ENCODE results near the gene KHK. TPM values are rescaled to one million over a fixed set of nuclear protein-coding genes. Genes with fewer than 3 reads are reported as not detected.

KHK gene
- total and polyA plus RNA-seq, 9 of the 15 experiments (the other 6 are each of a cell fraction or from before 2014, with no cell fraction given) = 1.5 to 10.7 (median 5.2) TPM

DNA sequence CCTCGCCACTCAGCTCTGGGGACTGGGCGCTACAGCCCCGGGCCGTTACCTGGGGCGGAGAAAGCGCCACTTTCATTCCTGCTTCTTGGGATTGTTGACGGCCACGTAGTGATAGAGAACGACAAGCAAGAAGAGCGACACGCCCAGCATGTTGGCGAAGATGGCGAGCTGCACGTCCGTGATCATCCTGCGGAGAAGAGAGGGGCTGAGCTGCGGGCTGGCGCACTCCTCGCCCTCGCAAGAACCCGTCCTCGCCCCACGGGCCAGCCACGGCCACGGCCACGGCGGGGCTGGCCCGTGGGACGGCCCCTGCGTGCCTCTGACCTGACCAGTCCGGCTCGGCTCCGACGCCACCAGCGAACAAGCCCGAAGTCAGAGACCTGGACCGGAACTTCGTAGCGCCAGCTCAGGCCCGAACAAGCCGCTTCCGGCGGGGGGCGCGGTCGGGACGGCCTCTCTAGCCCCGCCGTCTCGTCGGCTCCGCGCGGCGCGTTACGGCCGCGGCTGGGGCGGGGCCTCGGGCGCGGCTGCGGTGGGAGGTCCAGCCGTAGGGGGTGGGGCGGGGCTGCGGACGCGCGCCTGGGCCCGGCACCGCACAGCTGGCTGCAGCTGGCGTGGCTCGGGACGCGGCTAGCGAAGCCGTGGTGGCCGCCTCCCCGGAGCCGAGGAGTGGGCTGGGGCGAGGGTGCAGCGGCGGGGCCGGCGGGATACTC, 15.1 kb upstream of the KHK start, which contains the start of gene OST4 (continued):
- TF ChIP-seq ELF2 (CRISPR knock-in tag; IDR thresholded peaks at IDR 0.05) = peak; percentile 49; the same call in 1 of the 2 replicates
- TF ChIP-seq HDAC3 (IDR thresholded peaks at IDR 0.05; ENCODE audit: borderline replicate concordance, partially characterized antibody) = no peak
- no peak; the same call in 1 of the 2 replicates for TF ChIP-seq ZNF197 (CRISPR knock-in tag; IDR thresholded peaks at IDR 0.05; ENCODE audit: low read depth)
- TF ChIP-seq, protein P1, sequence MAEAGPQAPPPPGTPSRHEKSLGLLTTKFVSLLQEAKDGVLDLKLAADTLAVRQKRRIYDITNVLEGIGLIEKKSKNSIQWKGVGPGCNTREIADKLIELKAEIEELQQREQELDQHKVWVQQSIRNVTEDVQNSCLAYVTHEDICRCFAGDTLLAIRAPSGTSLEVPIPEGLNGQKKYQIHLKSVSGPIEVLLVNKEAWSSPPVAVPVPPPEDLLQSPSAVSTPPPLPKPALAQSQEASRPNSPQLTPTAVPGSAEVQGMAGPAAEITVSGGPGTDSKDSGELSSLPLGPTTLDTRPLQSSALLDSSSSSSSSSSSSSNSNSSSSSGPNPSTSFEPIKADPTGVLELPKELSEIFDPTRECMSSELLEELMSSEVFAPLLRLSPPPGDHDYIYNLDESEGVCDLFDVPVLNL (CRISPR knock-in tag; IDR thresholded peaks at IDR 0.05; ENCODE audit: low read depth) = no peak
- no peak for TF ChIP-seq ZBTB8A (IDR thresholded peaks at IDR 0.05; ENCODE audit: partially characterized antibody)
- TF ChIP-seq MED1 (CRISPR knock-in tag; IDR thresholded peaks at IDR 0.05; ENCODE audit: borderline replicate concordance) = no peak
- TF ChIP-seq HNRNPL (IDR thresholded peaks at IDR 0.05; ENCODE audit: low read depth, low read length) = no peak
- no peak for TF ChIP-seq MTA2 (IDR thresholded peaks at IDR 0.05; ENCODE audit: low read depth)
- no peak for TF ChIP-seq ZNF282 (CRISPR knock-in tag; IDR thresholded peaks at IDR 0.05)
- no peak for TF ChIP-seq LCOR (CRISPR knock-in tag; IDR thresholded peaks at IDR 0.05)
- TF ChIP-seq ZNF780A (CRISPR knock-in tag; IDR thresholded peaks at IDR 0.05) = no peak
- TF ChIP-seq CREM (IDR thresholded peaks at IDR 0.05; ENCODE audit: low read depth) = peak; percentile 85
- TF ChIP-seq, protein P2, sequence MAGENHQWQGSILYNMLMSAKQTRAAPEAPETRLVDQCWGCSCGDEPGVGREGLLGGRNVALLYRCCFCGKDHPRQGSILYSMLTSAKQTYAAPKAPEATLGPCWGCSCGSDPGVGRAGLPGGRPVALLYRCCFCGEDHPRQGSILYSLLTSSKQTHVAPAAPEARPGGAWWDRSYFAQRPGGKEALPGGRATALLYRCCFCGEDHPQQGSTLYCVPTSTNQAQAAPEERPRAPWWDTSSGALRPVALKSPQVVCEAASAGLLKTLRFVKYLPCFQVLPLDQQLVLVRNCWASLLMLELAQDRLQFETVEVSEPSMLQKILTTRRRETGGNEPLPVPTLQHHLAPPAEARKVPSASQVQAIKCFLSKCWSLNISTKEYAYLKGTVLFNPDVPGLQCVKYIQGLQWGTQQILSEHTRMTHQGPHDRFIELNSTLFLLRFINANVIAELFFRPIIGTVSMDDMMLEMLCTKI (IDR thresholded peaks at IDR 0.05; ENCODE audit: partially characterized antibody) = no peak
- peak; percentile 75 for TF ChIP-seq POLR2H (tag; IDR thresholded peaks at IDR 0.05; ENCODE audit: low read depth)
- TF ChIP-seq DNMT1 (IDR thresholded peaks at IDR 0.05) = no peak
- TF ChIP-seq SNIP1 (IDR thresholded peaks at IDR 0.05; ENCODE audit: low read depth) = no peak
- TF ChIP-seq PHF21A (IDR thresholded peaks at IDR 0.05; ENCODE audit: borderline replicate concordance, low read depth) = no peak
- TF ChIP-seq BRF1 (IDR thresholded peaks at IDR 0.05; ENCODE audit: borderline replicate concordance, extremely low read depth, insufficient read length) = no peak
- TF ChIP-seq ZNF175 (CRISPR knock-in tag; IDR thresholded peaks at IDR 0.05; ENCODE audit: low read depth) = no peak
- no peak for TF ChIP-seq CC2D1A (IDR thresholded peaks at IDR 0.05)
- TF ChIP-seq PHF8 (IDR thresholded peaks at IDR 0.05; ENCODE audit: borderline replicate concordance, low read length) = peak; percentile 97; the same call in 1 of the 2 replicates
- TF ChIP-seq MAFG (tag; conservative IDR thresholded peaks at IDR 0.05) = no peak
- no peak for TF ChIP-seq ZNF253 (CRISPR knock-in tag; conservative IDR thresholded peaks at IDR 0.05)
- TF ChIP-seq NFATC3 (IDR thresholded peaks at IDR 0.05) = no peak
- no peak for TF ChIP-seq CBX2 (IDR thresholded peaks at IDR 0.05; ENCODE audit: insufficient read depth, low read length, poor library complexity, severe bottlenecking)
- no peak for TF ChIP-seq ZNF347 (CRISPR knock-in tag; IDR thresholded peaks at IDR 0.05; ENCODE audit: low read depth)
- peak; percentile 78 for TF ChIP-seq HCFC1 (IDR thresholded peaks at IDR 0.05; ENCODE audit: low read depth, low read length)
- TF ChIP-seq CBFB (CRISPR knock-in tag; IDR thresholded peaks at IDR 0.05) = no peak
- no peak for TF ChIP-seq CBX8 (IDR thresholded peaks at IDR 0.05; ENCODE audit: borderline replicate concordance, extremely low read depth, low read depth, low read length, poor library complexity, severe bottlenecking)
